PC-9 (cell line): ENCODE results near the gene SIPA1L3. TPM values are rescaled to one million over a fixed set of nuclear protein-coding genes. Genes with fewer than 3 reads are reported as not detected.
A peak's percentile ranks its signal among the peaks of the same experiment; 100 is the strongest.

Source experiments
- BruUV-seq: library from RNA; stranded (reverse); fragments of 400-500 nt; replicated peaks from 2 replicates; lab custom pipeline; 2021; lab: Mats Ljungman, UMichigan
- CTCF ChIA-PET: fragments of 300-600 bp; sonication (Branson Sonifier 250); formaldehyde crosslinking; loops from one replicate; lab custom pipeline; 2022; ENCODE audit warnings: antibody characterized with exemption; lab: Charles Lee
- POLR2A ChIA-PET: fragments of 300-600 bp; sonication (Branson Sonifier 250); formaldehyde crosslinking; loops from one replicate; lab custom pipeline; 2022; ENCODE audit warnings: antibody characterized with exemption; ENCODE audit not compliant: unreplicated experiment; lab: Charles Lee
- DNase-seq, 2 experiments: peaks; one replicate each; pipeline versions ENCODE4 v3.0.0 to v3.0.0-alpha.2; 2015 to 2022; ENCODE audit warnings: mixed read lengths in 1 of 2
- H2AFZ ChIP-seq: fragments of 200-600 bp; sonication (generic); 2 replicates; pipeline ENCODE4 v1.8.1; 2017; ENCODE audit warnings: antibody characterized with exemption
- H3F3A ChIP-seq: fragments of 200-600 bp; sonication (generic); 2 replicates; pipeline ENCODE4 v1.8.1; 2017; ENCODE audit warnings: antibody characterized with exemption, mild to moderate bottlenecking, low read depth; ENCODE audit not compliant: insufficient read depth
- H3K27ac ChIP-seq: fragments of 200-600 bp; sonication (generic); 2 replicates; pipeline ENCODE4 v1.6.1; 2016; ENCODE audit warnings: mixed run types
- H3K27me3 ChIP-seq: fragments of 200-600 bp; sonication (generic); 2 replicates; pipeline ENCODE4 v1.6.1; 2016; ENCODE audit warnings: low read depth, mixed run types; ENCODE audit not compliant: insufficient read depth
- H3K36me3 ChIP-seq: fragments of 200-600 bp; sonication (generic); 2 replicates; pipeline ENCODE4 v1.6.1; 2016; ENCODE audit warnings: low read depth, mixed run types
- H3K4me1 ChIP-seq: fragments of 200-600 bp; sonication (generic); replicated peaks from 2 replicates; pipeline ENCODE4 v1.6.1; 2016; ENCODE audit warnings: mixed run types; ENCODE audit not compliant: insufficient read depth
- H3K4me2 ChIP-seq: fragments of 200-600 bp; sonication (generic); 2 replicates; pipeline ENCODE4 v1.6.1; 2017; ENCODE audit warnings: mixed run types
- H3K4me3 ChIP-seq: fragments of 200-600 bp; sonication (generic); 2 replicates; pipeline ENCODE4 v1.6.1; 2016; ENCODE audit warnings: mixed run types
- H3K79me2 ChIP-seq: fragments of 200-600 bp; sonication (generic); 2 replicates; pipeline ENCODE4 v1.6.1; 2017; ENCODE audit warnings: low read depth, mixed run types
- H3K9me2 ChIP-seq: fragments of 200-600 bp; sonication (generic); 2 replicates; pipeline ENCODE4 v1.8.1; 2017; ENCODE audit warnings: mild to moderate bottlenecking; ENCODE audit not compliant: insufficient read depth
- H3K9me3 ChIP-seq: fragments of 200-600 bp; sonication (generic); 2 replicates; pipeline ENCODE4 v1.8.1; 2016; ENCODE audit warnings: low read depth; ENCODE audit not compliant: insufficient read depth
- H4K20me1 ChIP-seq: fragments of 200-600 bp; sonication (generic); 2 replicates; pipeline ENCODE4 v1.8.1; 2017; ENCODE audit not compliant: insufficient read depth
- EZH2 ChIP-seq: fragments of 200-600 bp; sonication (generic); IDR thresholded peaks from 2 replicates; pipeline ENCODE4 v1.8.0; 2017; ENCODE audit warnings: antibody characterized with exemption, low read depth
- intact Hi-C: fragments of 100-400 bp; cut with micrococcal nuclease; formaldehyde crosslinking; loops from one replicate; pipeline ENCODE4 v1.10.0; 2022; ENCODE audit not compliant: unreplicated experiment
- total RNA-seq: library from RNA; stranded (reverse); gene quantifications from 2 replicates; pipeline ENCODE4 v1.2.3, GENCODE V29; 2021
- TF ChIP-seq, protein P1 (sequence below): fragments of 200-600 bp; sonication (generic); conservative IDR thresholded peaks from 2 replicates; pipeline ENCODE4 v1.6.1; 2017; ENCODE audit warnings: mixed run types, antibody characterized with exemption, mild to moderate bottlenecking, moderate library complexity

Gene SIPA1L3
- total RNA-seq, 1 experiment from 2014 or later = 55.2 TPM

DNA sequence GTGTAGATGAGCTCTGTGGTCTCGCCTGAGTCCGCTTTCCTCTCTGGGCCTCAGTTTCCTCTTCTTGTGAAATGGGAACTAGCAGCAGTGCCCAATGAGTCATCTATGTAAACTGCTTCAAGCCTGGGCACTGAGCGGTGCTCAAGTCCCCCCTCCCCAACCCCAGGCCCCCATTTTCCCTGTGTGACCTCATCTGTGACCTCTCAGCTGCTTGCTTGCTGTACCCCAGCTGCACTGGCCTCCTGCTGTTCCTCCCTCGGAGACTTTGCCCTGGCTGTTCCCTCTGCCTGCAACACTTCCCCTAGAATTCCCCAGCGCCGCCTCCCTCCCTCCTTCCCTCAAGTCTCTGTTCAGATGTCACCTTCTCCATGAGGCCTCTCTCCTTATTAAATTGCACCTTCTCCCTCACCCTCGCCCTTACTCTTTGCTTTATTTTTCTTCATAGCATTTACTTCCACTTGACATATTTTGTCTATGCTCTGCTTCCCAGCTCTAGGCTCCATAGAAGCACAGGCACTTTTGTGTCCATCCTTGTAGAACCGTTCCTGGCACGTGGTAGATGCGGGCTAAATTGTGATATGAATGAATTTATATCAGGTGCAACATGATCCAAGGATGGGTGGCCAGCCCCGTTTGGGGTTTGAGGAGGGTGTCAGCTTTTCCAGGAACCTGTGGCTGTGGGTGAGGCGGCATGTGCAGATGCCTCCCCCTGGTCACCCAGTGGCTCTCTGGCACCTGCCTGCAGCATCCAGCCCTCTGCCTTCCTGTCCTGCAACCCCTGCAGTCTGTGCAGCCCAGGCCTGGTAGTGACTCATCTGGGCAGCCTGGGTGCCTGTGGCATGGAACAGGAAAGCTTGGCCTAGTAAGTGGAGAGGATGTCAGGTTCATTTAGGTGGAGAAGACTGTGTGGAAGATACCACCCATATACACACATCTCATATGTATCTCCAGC lies 26.3 kb downstream of the SIPA1L3 start:
- peak overlapping the region; percentile 58 for H2AFZ ChIP-seq
- H3K4me1 ChIP-seq = peaks cover 59% of the 10 kb centered on the region
- ChIA-PET POLR2A (interaction anchor here (0.6 to 1.3 kb wide), 4 partner anchors 9 to 82 kb away, joined by 3 to 9 read pairs (median 4); partner anchors contain the start of gene SIPA1L3), CTCF (interaction anchor here (0.6 to 1.6 kb wide), 4 partner anchors 26 to 201 kb away, joined by 3 to 17 read pairs (median 6); partner anchors contain the start of gene SIPA1L3)
- no peaks in the 10 kb centered on the region for H3K36me3 ChIP-seq
- DNase-seq = peak; percentile 71 to 75
- peak overlapping the region; percentile 71 for H3K4me2 ChIP-seq
- no peaks in the 10 kb centered on the region for H3K27me3 ChIP-seq
- H3K9me3 ChIP-seq = no peaks in the 10 kb centered on the region
- TF ChIP-seq, protein P1, sequence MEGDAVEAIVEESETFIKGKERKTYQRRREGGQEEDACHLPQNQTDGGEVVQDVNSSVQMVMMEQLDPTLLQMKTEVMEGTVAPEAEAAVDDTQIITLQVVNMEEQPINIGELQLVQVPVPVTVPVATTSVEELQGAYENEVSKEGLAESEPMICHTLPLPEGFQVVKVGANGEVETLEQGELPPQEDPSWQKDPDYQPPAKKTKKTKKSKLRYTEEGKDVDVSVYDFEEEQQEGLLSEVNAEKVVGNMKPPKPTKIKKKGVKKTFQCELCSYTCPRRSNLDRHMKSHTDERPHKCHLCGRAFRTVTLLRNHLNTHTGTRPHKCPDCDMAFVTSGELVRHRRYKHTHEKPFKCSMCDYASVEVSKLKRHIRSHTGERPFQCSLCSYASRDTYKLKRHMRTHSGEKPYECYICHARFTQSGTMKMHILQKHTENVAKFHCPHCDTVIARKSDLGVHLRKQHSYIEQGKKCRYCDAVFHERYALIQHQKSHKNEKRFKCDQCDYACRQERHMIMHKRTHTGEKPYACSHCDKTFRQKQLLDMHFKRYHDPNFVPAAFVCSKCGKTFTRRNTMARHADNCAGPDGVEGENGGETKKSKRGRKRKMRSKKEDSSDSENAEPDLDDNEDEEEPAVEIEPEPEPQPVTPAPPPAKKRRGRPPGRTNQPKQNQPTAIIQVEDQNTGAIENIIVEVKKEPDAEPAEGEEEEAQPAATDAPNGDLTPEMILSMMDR = no peak
- TF ChIP-seq EZH2 = no peak
- peak overlapping the region; percentile 74 for H3K27ac ChIP-seq
- H3K9me2 ChIP-seq = no peaks in the 10 kb centered on the region
- intact Hi-C loops = loop anchor here (1.0 kb wide), 2 partner anchors 27 to 57 kb away; partner anchors contain the start of gene WDR87
- H3K79me2 ChIP-seq = peaks cover 66% of the 10 kb centered on the region
- H3F3A ChIP-seq = peaks cover 46% of the 10 kb centered on the region
- H3K4me3 ChIP-seq = peak overlapping the region; percentile 44; the same call in 1 of the 2 replicates
- H4K20me1 ChIP-seq = no peaks in the 10 kb centered on the region; the same call in 1 of the 2 replicates
- BruUV-seq = no TSS peak

- ChIA-PET CTCF (no interaction called here), POLR2A (interaction anchor here (0.6 to 0.7 kb wide), 3 partner anchors 10 to 82 kb away, joined by 3 to 5 read pairs (median 4); partner anchors contain the start of gene SIPA1L3)
- Histone ChIP-seq H3K79me2 (peaks cover 64% of the 10 kb centered on the region), H3K27me3 (no peaks in the 10 kb centered on the region), H3K4me1 (peaks cover 54% of the 10 kb centered on the region), H3F3A (peaks cover 46% of the 10 kb centered on the region), H4K20me1 (no peaks in the 10 kb centered on the region; the same call in 1 of the 2 replicates), H3K27ac (peak overlapping the region; percentile 74), H3K9me3 (no peaks in the 10 kb centered on the region), H3K9me2 (no peaks in the 10 kb centered on the region), H3K36me3 (no peaks in the 10 kb centered on the region), H3K4me2 (peak overlapping the region; percentile 71), H3K4me3 (no peak overlapping the region; the same call in 1 of the 2 replicates), H2AFZ (no peak overlapping the region)
- TSS peak; percentile 14 for BruUV-seq
- TF ChIP-seq EZH2 = no peak
- TF ChIP-seq, protein P1 = no peak
- no peak for DNase-seq
- intact Hi-C loops = loop anchor here (1.0 kb wide), 1 partner anchor 56 kb away; no protein-coding TSS in a partner anchor
Observed at GRCh38 chr19:37933937-37934358, 26.9 kb downstream of the SIPA1L3 start.

- DNase-seq = no peak
- H3K27me3 ChIP-seq = no peaks in the 10 kb centered on the region
- H3K4me1 ChIP-seq = peaks cover 64% of the 10 kb centered on the region
- H3K9me2 ChIP-seq = no peaks in the 10 kb centered on the region
- H3K27ac ChIP-seq = no peak overlapping the region
- H3K4me3 ChIP-seq = no peak overlapping the region
- POLR2A ChIA-PET = no interaction called here
- TF ChIP-seq, protein P1 = no peak
- TF ChIP-seq EZH2 = no peak
- H2AFZ ChIP-seq = no peak overlapping the region
- H3K9me3 ChIP-seq = no peaks in the 10 kb centered on the region
- CTCF ChIA-PET = no interaction called here
- H3K36me3 ChIP-seq = no peaks in the 10 kb centered on the region
- peaks cover 51% of the 10 kb centered on the region for H3F3A ChIP-seq
- no TSS peak for BruUV-seq
- peaks cover 70% of the 10 kb centered on the region for H3K79me2 ChIP-seq
- no peaks in the 10 kb centered on the region; the same call in 1 of the 2 replicates for H4K20me1 ChIP-seq
- intact Hi-C loops = no loop called here
- H3K4me2 ChIP-seq = no peak overlapping the region
Observed at GRCh38 chr19:37935341-37935740, 28.3 kb downstream of the SIPA1L3 start.
